Neural cell (in vitro differentiated cells): Measurements from ENCODE around the gene TMEM94. TPM values are rescaled to one million over a fixed set of nuclear protein-coding genes. Genes with fewer than 3 reads are reported as not detected.

Experiments used
- H2AFZ ChIP-seq: fragments of 200-600, 300-800 bp; sonication (generic), shearing (Covaris generic); 2 replicates; pipeline ENCODE4 v1.6.0; 2014; ENCODE audit warnings: low read depth, mild to moderate bottlenecking, antibody characterized with exemption, low read length, moderate library complexity
- H3F3A ChIP-seq: fragments of 200-600 bp; shearing (Covaris generic); 2 replicates; pipeline ENCODE4 v1.6.1; 2016; ENCODE audit warnings: mild to moderate bottlenecking, moderate library complexity, mixed read lengths, antibody characterized with exemption, low read length; ENCODE audit not compliant: insufficient read depth, poor library complexity, severe bottlenecking
- H3K27ac ChIP-seq: fragments of 200-600, 300-800 bp; sonication (generic), shearing (Covaris generic); 2 replicates; pipeline ENCODE4 v1.5.1; 2014; ENCODE audit warnings: mild to moderate bottlenecking, low read length, moderate library complexity
- H3K27me3 ChIP-seq: fragments of 300-800, 200-600 bp; sonication (generic), shearing (Covaris generic); 2 replicates; pipeline ENCODE4 v1.6.0; 2014; ENCODE audit warnings: mild to moderate bottlenecking, low read depth, low read length, moderate library complexity; ENCODE audit not compliant: insufficient read depth
- H3K36me3 ChIP-seq: fragments of 300-800, 200-600 bp; sonication (generic), shearing (Covaris generic); 2 replicates; pipeline ENCODE4 v1.5.1; 2014; ENCODE audit warnings: mild to moderate bottlenecking, antibody characterized with exemption, low read length, moderate library complexity; ENCODE audit not compliant: insufficient read depth
- H3K4me2 ChIP-seq: fragments of 300-800, 200-600 bp; sonication (generic), shearing (Covaris generic); 2 replicates; pipeline ENCODE4 v1.6.0; 2014; ENCODE audit warnings: mild to moderate bottlenecking, low read length
- H3K4me3 ChIP-seq: fragments of 300-800, 200-600 bp; sonication (generic), shearing (Covaris generic); 2 replicates; pipeline ENCODE4 v1.5.1; 2014; ENCODE audit warnings: mild to moderate bottlenecking, low read length, moderate library complexity
- H3K79me2 ChIP-seq: fragments of 200-600 bp; shearing (Covaris generic); replicated peaks from 2 replicates; pipeline ENCODE4 v1.6.0; 2014; ENCODE audit warnings: mild to moderate bottlenecking, low read length, moderate library complexity; ENCODE audit not compliant: insufficient read depth
- H3K9ac ChIP-seq: fragments of 300-800, 200-600 bp; sonication (generic), shearing (Covaris generic); 2 replicates; pipeline ENCODE4 v1.6.1; 2016; ENCODE audit warnings: mild to moderate bottlenecking, low read length, mixed read lengths
- H3K9me2 ChIP-seq: fragments of 200-600 bp; shearing (Covaris generic); 2 replicates; pipeline ENCODE4 v1.6.1; 2016; ENCODE audit warnings: mild to moderate bottlenecking, low read length, mixed read lengths; ENCODE audit not compliant: insufficient read depth
- H3K9me3 ChIP-seq: fragments of 200-600, 300-800 bp; sonication (generic), shearing (Covaris generic); 2 replicates; pipeline ENCODE4 v1.6.1; 2016; ENCODE audit warnings: mild to moderate bottlenecking, mixed run types, low read length, moderate library complexity, mixed read lengths
- H4K20me1 ChIP-seq: fragments of 200-600 bp; shearing (Covaris generic); 2 replicates; pipeline ENCODE4 v1.6.1; 2016; ENCODE audit warnings: mild to moderate bottlenecking, mixed run types; ENCODE audit not compliant: insufficient read depth
- CTCF ChIP-seq: fragments of 450-650 bp; IDR thresholded peaks from 2 replicates; pipeline ENCODE4 v1.5.1; 2014; ENCODE audit warnings: antibody characterized with exemption, mild to moderate bottlenecking, moderate library complexity; ENCODE audit not compliant: poor library complexity, severe bottlenecking
- EP300 ChIP-seq: fragments of 450-650 bp; conservative IDR thresholded peaks from 2 replicates; pipeline ENCODE4 v1.6.1; 2014; ENCODE audit warnings: antibody characterized with exemption, mild to moderate bottlenecking, moderate library complexity; ENCODE audit not compliant: poor library complexity, severe bottlenecking
- EZH2 ChIP-seq: fragments of 200-600, 300-800 bp; shearing (Covaris generic), sonication (generic); IDR thresholded peaks from 2 replicates; pipeline ENCODE4 v1.6.1; 2014; ENCODE audit warnings: antibody characterized with exemption, low read length, borderline replicate concordance, mild to moderate bottlenecking; ENCODE audit not compliant: insufficient read depth, poor library complexity, severe bottlenecking
- MXI1 ChIP-seq: fragments of 450-650 bp; conservative IDR thresholded peaks from 2 replicates; pipeline ENCODE4 v1.6.1; 2014; ENCODE audit warnings: antibody characterized with exemption, mild to moderate bottlenecking; ENCODE audit not compliant: poor library complexity, severe bottlenecking
- POLR2AphosphoS5 ChIP-seq: IDR thresholded peaks from 2 replicates; pipeline ENCODE4 v1.6.1; 2012
- RAD21 ChIP-seq: fragments of 450-650 bp; conservative IDR thresholded peaks from 2 replicates; pipeline ENCODE4 v1.6.1; 2014; ENCODE audit warnings: antibody characterized with exemption, mild to moderate bottlenecking, moderate library complexity
- SMC3 ChIP-seq: fragments of 450-650 bp; conservative IDR thresholded peaks from 2 replicates; pipeline ENCODE4 v1.6.1; 2014; ENCODE audit warnings: antibody characterized with exemption, mild to moderate bottlenecking, moderate library complexity; ENCODE audit not compliant: poor library complexity
- TAF1 ChIP-seq: IDR thresholded peaks from 2 replicates; pipeline ENCODE4 v1.6.1; 2012; ENCODE audit warnings: low read depth
- polyA plus RNA-seq: library from polyadenylated mRNA; depleted of rRNA; stranded (reverse); fragments of >200 nt; gene quantifications from 2 replicates; pipeline ENCODE4 v1.2.3, GENCODE V29; 2014
- TF ChIP-seq, protein P1 (sequence below): IDR thresholded peaks from 2 replicates; pipeline ENCODE4 v1.6.1; 2012; ENCODE audit warnings: borderline replicate concordance

The TMEM94 gene
- polyA plus RNA-seq, 1 donor from 2014 or later, result 37.0 TPM

DNA sequence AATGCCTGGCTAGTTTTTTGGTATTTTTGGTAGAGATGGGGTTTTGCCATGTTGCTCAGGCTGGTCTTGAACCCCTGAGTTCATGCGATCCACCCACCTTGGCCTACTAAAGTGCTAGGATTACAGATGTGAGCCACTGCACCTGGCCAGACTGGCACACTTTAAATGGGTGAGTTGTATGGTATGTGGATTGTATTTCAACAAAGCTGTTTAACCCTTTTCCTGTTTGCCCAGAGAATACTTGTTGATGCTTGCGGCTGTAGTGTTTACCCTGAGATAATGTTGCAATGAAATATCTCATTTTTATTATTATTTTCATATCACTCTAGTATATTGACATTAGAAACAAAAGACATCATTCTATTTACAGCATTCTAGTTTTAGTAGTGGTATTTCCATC is 17.1 kb upstream of the TMEM94 start:
- Histone ChIP-seq H4K20me1 (no peaks in the 10 kb centered on the region), H3K27me3 (no peaks in the 10 kb centered on the region), H3K9ac (no peak overlapping the region), H3K9me3 (no peaks in the 10 kb centered on the region), H3F3A (no peaks in the 10 kb centered on the region), H3K4me3 (no peak overlapping the region), H3K4me2 (no peak overlapping the region), H3K9me2 (no peaks in the 10 kb centered on the region), H3K27ac (no peak overlapping the region), H3K79me2 (no peaks in the 10 kb centered on the region), H3K36me3 (no peaks in the 10 kb centered on the region), H2AFZ (no peak overlapping the region)
- TF ChIP-seq RAD21 (no peak), CTCF (no peak), EZH2 (no peak), SMC3 (no peak), MXI1 (no peak), EP300 (no peak), POLR2AphosphoS5 (no peak), TAF1 (no peak)
- TF ChIP-seq, protein P1, sequence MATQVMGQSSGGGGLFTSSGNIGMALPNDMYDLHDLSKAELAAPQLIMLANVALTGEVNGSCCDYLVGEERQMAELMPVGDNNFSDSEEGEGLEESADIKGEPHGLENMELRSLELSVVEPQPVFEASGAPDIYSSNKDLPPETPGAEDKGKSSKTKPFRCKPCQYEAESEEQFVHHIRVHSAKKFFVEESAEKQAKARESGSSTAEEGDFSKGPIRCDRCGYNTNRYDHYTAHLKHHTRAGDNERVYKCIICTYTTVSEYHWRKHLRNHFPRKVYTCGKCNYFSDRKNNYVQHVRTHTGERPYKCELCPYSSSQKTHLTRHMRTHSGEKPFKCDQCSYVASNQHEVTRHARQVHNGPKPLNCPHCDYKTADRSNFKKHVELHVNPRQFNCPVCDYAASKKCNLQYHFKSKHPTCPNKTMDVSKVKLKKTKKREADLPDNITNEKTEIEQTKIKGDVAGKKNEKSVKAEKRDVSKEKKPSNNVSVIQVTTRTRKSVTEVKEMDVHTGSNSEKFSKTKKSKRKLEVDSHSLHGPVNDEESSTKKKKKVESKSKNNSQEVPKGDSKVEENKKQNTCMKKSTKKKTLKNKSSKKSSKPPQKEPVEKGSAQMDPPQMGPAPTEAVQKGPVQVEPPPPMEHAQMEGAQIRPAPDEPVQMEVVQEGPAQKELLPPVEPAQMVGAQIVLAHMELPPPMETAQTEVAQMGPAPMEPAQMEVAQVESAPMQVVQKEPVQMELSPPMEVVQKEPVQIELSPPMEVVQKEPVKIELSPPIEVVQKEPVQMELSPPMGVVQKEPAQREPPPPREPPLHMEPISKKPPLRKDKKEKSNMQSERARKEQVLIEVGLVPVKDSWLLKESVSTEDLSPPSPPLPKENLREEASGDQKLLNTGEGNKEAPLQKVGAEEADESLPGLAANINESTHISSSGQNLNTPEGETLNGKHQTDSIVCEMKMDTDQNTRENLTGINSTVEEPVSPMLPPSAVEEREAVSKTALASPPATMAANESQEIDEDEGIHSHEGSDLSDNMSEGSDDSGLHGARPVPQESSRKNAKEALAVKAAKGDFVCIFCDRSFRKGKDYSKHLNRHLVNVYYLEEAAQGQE, result no peak

DNA sequence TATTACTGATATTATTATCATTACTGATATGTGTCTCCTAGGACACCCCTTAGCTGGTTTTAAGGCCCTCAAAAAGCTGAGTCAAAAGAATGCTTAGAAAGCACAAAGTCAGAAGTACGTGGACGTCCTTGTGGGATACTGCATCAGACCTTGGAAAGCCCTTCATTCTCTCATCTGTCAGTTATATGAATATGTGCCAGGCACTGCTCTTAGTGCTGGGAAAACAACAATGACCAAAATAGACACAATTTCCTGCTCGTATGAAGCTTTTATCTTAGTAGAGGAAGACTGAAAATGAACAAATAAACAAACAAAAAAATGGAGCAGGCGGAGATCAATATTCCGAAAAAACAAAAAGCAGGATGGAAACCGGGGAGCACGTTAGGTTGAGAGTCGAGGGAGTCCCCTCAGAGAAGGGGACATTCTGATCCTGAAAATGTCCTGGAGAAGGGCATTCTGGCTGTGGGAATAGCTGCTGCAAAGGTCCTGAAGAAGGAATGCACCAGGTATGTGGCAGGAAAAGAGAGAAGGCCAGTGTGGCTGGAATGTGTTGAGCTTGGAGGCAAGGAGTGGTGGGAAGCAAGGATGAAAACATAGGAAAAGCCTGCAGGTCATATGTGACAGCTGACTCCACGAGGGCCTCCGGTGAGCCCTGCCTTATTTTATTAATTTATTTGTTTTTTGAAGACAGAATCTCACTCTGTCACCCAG is 15.5 kb upstream of the TMEM94 start:
- no peaks in the 10 kb centered on the region for H3K27me3 ChIP-seq
- H3K4me2 ChIP-seq, result no peak overlapping the region
- no peaks in the 10 kb centered on the region for H3K9me3 ChIP-seq
- no peak overlapping the region for H3K4me3 ChIP-seq
- H3F3A ChIP-seq, result no peaks in the 10 kb centered on the region
- H3K79me2 ChIP-seq, result no peaks in the 10 kb centered on the region
- no peaks in the 10 kb centered on the region for H3K9me2 ChIP-seq
- H3K9ac ChIP-seq, result no peak overlapping the region
- H3K27ac ChIP-seq, result no peak overlapping the region
- no peak overlapping the region for H2AFZ ChIP-seq
- no peak for TF ChIP-seq MXI1
- TF ChIP-seq TAF1, result no peak
- TF ChIP-seq CTCF, result no peak
- no peak for TF ChIP-seq RAD21
- TF ChIP-seq SMC3, result no peak
- TF ChIP-seq, protein P1, result no peak
- no peak for TF ChIP-seq EZH2
- no peak for TF ChIP-seq POLR2AphosphoS5
- TF ChIP-seq EP300, result no peak
- H3K36me3 ChIP-seq, result no peaks in the 10 kb centered on the region
- no peaks in the 10 kb centered on the region for H4K20me1 ChIP-seq
